Osteocyte (in vitro differentiated cells): ENCODE data around the gene SKIC2. TPM values are rescaled to one million over a fixed set of nuclear protein-coding genes. Genes with fewer than 3 reads are reported as not detected.

Experiments
- DNase-seq: peaks from one replicate; pipeline ENCODE4 v3.0.0; 2021; ENCODE audit warnings: mixed read lengths; ENCODE audit not compliant: unreplicated experiment; ENCODE audit errors: extremely low spot score
- H3K27ac Mint-ChIP-seq: one replicate; pipeline ENCODE4 v1.8.0; 2021; ENCODE audit warnings: mild to moderate bottlenecking, mixed read lengths; ENCODE audit not compliant: unreplicated experiment
- H3K27me3 Mint-ChIP-seq: one replicate; pipeline ENCODE4 v1.8.0; 2021; ENCODE audit warnings: mixed read lengths; ENCODE audit not compliant: unreplicated experiment
- H3K36me3 Mint-ChIP-seq: one replicate; pipeline ENCODE4 v1.8.0; 2021; ENCODE audit warnings: mixed read lengths; ENCODE audit not compliant: unreplicated experiment
- H3K4me1 Mint-ChIP-seq: one replicate; pipeline ENCODE4 v1.8.0; 2021; ENCODE audit warnings: mixed read lengths; ENCODE audit not compliant: unreplicated experiment
- H3K4me3 Mint-ChIP-seq: one replicate; pipeline ENCODE4 v1.8.0; 2021; ENCODE audit warnings: mild to moderate bottlenecking, moderate library complexity, mixed read lengths; ENCODE audit not compliant: unreplicated experiment
- H3K9me3 Mint-ChIP-seq: one replicate; pipeline ENCODE4 v1.8.0; 2021; ENCODE audit warnings: mixed read lengths; ENCODE audit not compliant: unreplicated experiment
- CTCF ChIP-seq: fragments of 200-600 bp; sonication (generic); IDR thresholded peaks from 2 replicates; pipeline ENCODE4 v1.5.0; 2021; ENCODE audit warnings: antibody characterized with exemption, mild to moderate bottlenecking, moderate library complexity
- total RNA-seq: library from RNA; stranded (reverse); gene quantifications from 2 replicates; pipeline ENCODE4 v1.2.1, GENCODE V29; 2021

The SKIC2 gene
- total RNA-seq, 1 donor from 2014 or later: 84.3 TPM

GRCh38 chr6:31969712-31970603 is 11.0 kb downstream of the SKIC2 start:
- peaks cover 35% of the 10 kb centered on the region for H3K4me1 Mint-ChIP-seq
- no peaks in the 10 kb centered on the region for H3K27me3 Mint-ChIP-seq
- no peak for TF ChIP-seq CTCF
- H3K36me3 Mint-ChIP-seq: peaks cover 21% of the 10 kb centered on the region
- no peaks in the 10 kb centered on the region for H3K9me3 Mint-ChIP-seq
- H3K27ac Mint-ChIP-seq: peak overlapping the region; percentile 100
- peak overlapping the region; percentile 94 for H3K4me3 Mint-ChIP-seq
- no peak for DNase-seq

GRCh38 chr6:31970604-31971271 is 11.8 kb downstream of the SKIC2 start:
- Mint-ChIP-seq H3K4me1 (peaks cover 35% of the 10 kb centered on the region), H3K9me3 (no peaks in the 10 kb centered on the region), H3K36me3 (peaks cover 18% of the 10 kb centered on the region), H3K27ac (peak overlapping the region; percentile 100), H3K27me3 (no peaks in the 10 kb centered on the region), H3K4me3 (peak overlapping the region; percentile 94)
- DNase-seq: no peak
- TF ChIP-seq CTCF: no peak

GRCh38 chr6:31971279-31971992 is 12.5 kb downstream of the SKIC2 start:
- Mint-ChIP-seq H3K27me3 (no peaks in the 10 kb centered on the region), H3K36me3 (peaks cover 13% of the 10 kb centered on the region), H3K4me3 (peak overlapping the region; percentile 94), H3K27ac (peak overlapping the region; percentile 100), H3K4me1 (peaks cover 35% of the 10 kb centered on the region), H3K9me3 (no peaks in the 10 kb centered on the region)
- no peak for DNase-seq
- no peak for TF ChIP-seq CTCF

GRCh38 chr6:31971993-31972708 is 13.2 kb downstream of the SKIC2 start, which contains the start of gene DXO:
Gene DXO (minus strand): TSS chr6:31972138. CDS start chr6:31971675, 463 bp downstream.
- TF ChIP-seq CTCF: no peak
- DNase-seq: peak; percentile 99
- no peaks in the 10 kb centered on the region for H3K9me3 Mint-ChIP-seq
- H3K27me3 Mint-ChIP-seq: no peaks in the 10 kb centered on the region
- peak within 1 kb of the TSS; percentile 94 for H3K4me3 Mint-ChIP-seq
- peaks cover 35% of the 10 kb centered on the region for H3K4me1 Mint-ChIP-seq
- peak within 1 kb of the TSS; percentile 100 for H3K27ac Mint-ChIP-seq
- peaks cover 8% of the 10 kb centered on the region for H3K36me3 Mint-ChIP-seq
